ENCODE measurements around the gene KLF11.

GRCh38 chr2:10039658-10040410, 3.5 kb upstream of the KLF11 start:
- TF ChIP-seq CTCF (conservative IDR thresholded peaks at IDR 0.05; ENCODE audit: low read length), result no peak
- no peak for TF ChIP-seq EZH2phosphoT487 (IDR thresholded peaks at IDR 0.05; ENCODE audit: borderline replicate concordance)

Measured in Loucy (cell line).